Uterus (tissue), 4 donors: Measurements from ENCODE around the gene SPATA46. TPM values are rescaled to one million over a fixed set of nuclear protein-coding genes. Genes with fewer than 3 reads are reported as not detected.

Experiments used
- DNase-seq, 2 donors: peaks; one replicate each; pipeline ENCODE4 v3.0.0-alpha.2; 2019 to 2020
- H3K27ac ChIP-seq, 2 donors: fragments of 200-600 bp; sonication (generic); 1 replicate in 1 of 2; 2 replicates in 1 of 2; pipeline ENCODE4 v1.5.1; 2016 to 2018
- H3K27me3 ChIP-seq, 2 donors: fragments of 200-600 bp; sonication (generic); one replicate each; pipeline ENCODE4 v1.5.1; 2018 to 2019; ENCODE audit warnings: control low read depth in 1 of 2
- H3K36me3 ChIP-seq, 2 donors: fragments of 200-600 bp; sonication (generic); one replicate each; pipeline ENCODE4 v1.5.1; 2019; ENCODE audit warnings: control low read depth in 1 of 2
- H3K4me1 ChIP-seq, 2 donors: fragments of 200-600 bp; sonication (generic); one replicate each; pipeline ENCODE4 v1.5.1; 2018 to 2019; ENCODE audit warnings: control low read depth in 1 of 2
- H3K4me3 ChIP-seq, 2 donors: fragments of 200-600 bp; sonication (generic); 1 replicate in 1 of 2; 2 replicates in 1 of 2; pipeline ENCODE4 v1.5.1; 2018 to 2019; ENCODE audit warnings: mild to moderate bottlenecking in 1 of 2
- H3K9me3 ChIP-seq, 2 donors: fragments of 200-600 bp; sonication (generic); one replicate each; pipeline ENCODE4 v1.5.1; 2019; ENCODE audit warnings: control low read depth in 1 of 2
- CTCF ChIP-seq, 4 experiments: fragments of 200-600 bp in 2 of 4; fragments of 450-650 bp in 2 of 4; sonication (generic) in 2 of 4; IDR thresholded peaks; one replicate each; pipeline ENCODE4 v1.5.1; 2016 to 2019; ENCODE audit warnings: antibody characterized with exemption in 4 of 4, mild to moderate bottlenecking in 2 of 4, moderate library complexity in 1 of 4
- POLR2A ChIP-seq, 2 donors: fragments of 450-650 bp; IDR thresholded peaks; one replicate each; pipeline ENCODE4 v1.6.1; 2016; ENCODE audit warnings: antibody characterized with exemption in 2 of 2, mild to moderate bottlenecking in 1 of 2, moderate library complexity in 1 of 2
- intact Hi-C: fragments of 100-400 bp; cut with DNase I; formaldehyde crosslinking; loops from one replicate; pipeline ENCODE4 v1.15.1; 2023; ENCODE audit warnings: low total_unique reads
- microRNA counts, 2 donors: library from miRNA; unstranded; fragments of <30 nt; microRNA quantifications; one replicate each; lab custom pipeline; 2016 to 2017
- microRNA-seq: library from miRNA; unstranded; fragments of <30 nt; microRNA quantifications from one replicate; pipeline ENCODE4, GENCODE V29; 2016; ENCODE audit warnings: borderline microRNAs expressed, borderline replicate concordance
- small RNA-seq: library from RNA; depleted of rRNA; stranded (forward); fragments of <200 nt; gene quantifications from one replicate; pipeline ENCODE3, GENCODE V24; 2016
- total RNA-seq, 4 donors: library from RNA; depleted of rRNA in 3 of 4; stranded (reverse); fragments of >200 nt in 3 of 4; gene quantifications; one replicate each; pipeline versions ENCODE4 v1.1.0 to v1.2.4, GENCODE V29; 2014 to 2023
- donor health status: DM: yes; HTN: yes; CAD: no.

SPATA46 gene
- total RNA-seq, 4 donors from 2014 or later: not detected

- no peak overlapping the region for H3K27ac ChIP-seq
- H3K36me3 ChIP-seq: no peaks in the 10 kb centered on the region
- H3K4me3 ChIP-seq: no peak overlapping the region
- TF ChIP-seq POLR2A (IDR thresholded peaks at IDR 0.05) (no peak), CTCF (IDR thresholded peaks at IDR 0.05) (no peak)
- no peaks in the 10 kb centered on the region for H3K9me3 ChIP-seq
- intact Hi-C loops: no loop called here
- H3K27me3 ChIP-seq: no peaks in the 10 kb centered on the region
- no peaks in the 10 kb centered on the region for H3K4me1 ChIP-seq
- DNase-seq: no peak
Measured at GRCh38 chr1:162324396-162324795, 52.3 kb downstream of the SPATA46 start.

MicroRNAs within 50 kb of the gene (microRNA counts, 767-probe panel; counts per million panel counts)
- microRNA hsa-miR-556-3p (lab: Ali Mortazavi, UCI) (0 counts per million in 2 donors), microRNA hsa-miR-556-5p (lab: Ali Mortazavi, UCI) (0 counts per million in 2 donors)

Small RNA genes lying within 50 kb of the gene (microRNA-seq; reads per million reads assigned to microRNA genes)
- gene MIR556: not detected

Small RNA genes lying within 50 kb of the gene (small RNA-seq; reads per million reads assigned to genes)
- not detected for gene MIR556
- not detected for gene RNA5SP61

Other genes with a start within 250 kb of the SPATA46 start
- 10 to 100 TPM in 1 of 4 donors, 1 to 10 TPM in 3; 1.3 to 24.4 (median 4.8) TPM for gene C1orf226, start 4.9 kb upstream of the SPATA46 start, total RNA-seq
- under 1 TPM in 2 of 4 donors, not detected in 2; 0.21 to 0.27 TPM for gene SH2D1B, start 35.3 kb upstream of the SPATA46 start, total RNA-seq
- gene UHMK1, start 121.0 kb upstream of the SPATA46 start, total RNA-seq: 10 to 100 TPM in 3 of 4 donors, 1 to 10 TPM in 1; 9.2 to 58.8 (median 31.6) TPM
- 10 to 100 TPM; 17.7 to 66.5 (median 55.0) TPM for gene UAP1, start 184.9 kb upstream of the SPATA46 start, total RNA-seq